ENCODE measurements around the gene CSPG4.
"Not testable (repeated sequence)": the region's sequence is repeated elsewhere in the genome, so short reads cannot be mapped to it uniquely, and the experiment has no call there.

CSPG4 gene

DNA sequence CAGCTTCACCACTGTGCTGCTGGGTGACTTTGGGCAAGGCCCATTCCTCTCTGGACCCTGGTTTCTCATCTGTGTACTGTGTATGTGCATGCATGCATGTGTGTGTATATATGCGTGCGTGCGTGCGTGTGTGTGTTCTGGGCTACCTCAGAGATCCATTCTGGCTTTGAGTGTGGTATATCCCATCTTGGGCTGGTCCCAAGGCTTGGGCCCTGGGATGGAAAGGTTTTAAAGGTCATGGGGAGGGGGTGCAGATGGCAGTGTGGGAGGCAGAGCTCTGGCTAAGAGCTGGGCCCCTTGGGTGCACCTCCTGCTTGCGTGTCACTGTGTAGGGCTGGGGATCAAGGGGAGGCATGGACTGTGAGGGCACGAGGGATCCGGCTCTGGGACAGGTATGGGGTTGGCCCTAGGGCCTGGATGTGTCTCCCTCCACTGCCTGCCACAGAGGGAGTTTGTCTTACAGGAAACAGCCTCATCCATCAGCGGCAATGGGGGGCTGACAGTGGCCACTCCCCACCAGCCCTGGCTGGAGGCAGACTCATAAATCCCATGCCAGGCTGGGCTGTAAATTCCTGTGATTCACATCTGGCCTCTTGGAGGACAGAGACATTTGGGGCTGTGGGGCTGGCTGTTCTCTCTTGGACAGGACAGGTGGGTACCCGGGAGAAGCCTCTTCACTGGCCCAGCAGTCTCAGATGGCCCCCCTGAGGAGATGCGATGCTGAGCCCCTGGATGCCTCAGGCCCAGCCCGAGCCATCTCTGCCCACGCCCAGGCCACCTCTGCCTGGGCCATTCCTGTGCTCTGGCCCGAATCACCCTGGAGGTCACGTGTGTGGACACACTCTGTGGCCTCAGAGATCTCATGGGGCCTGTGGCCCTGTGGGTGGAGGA is 21.4 kb upstream of the CSPG4 start:
- Histone ChIP-seq H4K20me1 (ENCODE audit: insufficient read depth) (no peaks in the 10 kb centered on the region), H2AFZ (ENCODE audit: low read depth) (no peak overlapping the region)

DNA sequence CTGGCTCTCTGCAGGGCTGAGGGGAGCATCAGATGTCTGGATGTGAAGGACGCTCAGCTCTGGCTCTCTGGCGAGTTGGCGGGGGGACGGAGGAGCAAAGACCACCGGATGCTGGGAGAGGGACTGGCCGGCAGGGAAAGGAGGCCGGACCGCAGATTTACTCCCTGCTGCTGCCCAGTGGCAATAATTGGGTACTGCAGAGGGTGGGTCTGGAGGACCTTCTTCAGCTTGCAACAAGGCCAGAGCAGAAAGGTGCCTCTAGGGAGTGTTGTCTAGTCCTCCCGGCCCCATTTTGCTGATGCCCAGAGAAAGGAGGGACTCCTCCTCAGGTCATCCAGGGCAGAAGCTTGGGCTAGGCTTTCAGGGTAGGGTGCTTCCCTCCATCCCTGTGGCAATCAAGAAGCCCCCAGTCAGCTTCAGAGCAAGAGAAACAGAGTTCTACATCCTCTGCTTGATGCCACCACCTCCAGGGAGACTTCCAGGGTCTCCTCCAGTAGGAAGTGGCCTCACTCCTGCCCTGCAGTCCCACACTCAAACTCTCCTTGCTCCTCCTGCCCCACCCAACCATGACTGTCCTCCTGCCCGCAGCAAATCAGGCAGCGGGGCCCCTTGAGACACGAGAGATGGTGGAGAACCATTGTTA is 20.3 kb upstream of the CSPG4 start:
- Histone ChIP-seq H3K27me3 (ENCODE audit: insufficient read depth, low read depth) (no peaks in the 10 kb centered on the region), H3K9ac (no peak overlapping the region), H3K4me2 (peak overlapping the region; percentile 50; the same call in 1 of the 2 replicates), H3K79me2 (ENCODE audit: insufficient read depth, low read depth) (no peaks in the 10 kb centered on the region), H3K4me1 (ENCODE audit: low read depth, poor library complexity, severe bottlenecking) (peaks cover 6% of the 10 kb centered on the region), H2AFZ (ENCODE audit: low read depth) (peak overlapping the region; percentile 50; the same call in 1 of the 2 replicates), H4K20me1 (ENCODE audit: insufficient read depth) (no peaks in the 10 kb centered on the region), H3K36me3 (ENCODE audit: insufficient read depth) (no peaks in the 10 kb centered on the region), H3K27ac (no peak overlapping the region), H3K4me3 (IDR thresholded peaks at IDR 0.05; ENCODE audit: insufficient read depth, low read depth, low read length) (no peak overlapping the region)
- TF ChIP-seq CTCF (conservative IDR thresholded peaks at IDR 0.05; ENCODE audit: low read depth, low read length): peak; percentile 65

More for the DNA sequence above, 21.4 kb upstream of the CSPG4 start:
- Histone ChIP-seq H3K4me1 (ENCODE audit: low read depth, poor library complexity, severe bottlenecking) (peaks cover 6% of the 10 kb centered on the region), H3K79me2 (ENCODE audit: insufficient read depth, low read depth) (no peaks in the 10 kb centered on the region), H3K4me3 (IDR thresholded peaks at IDR 0.05; ENCODE audit: insufficient read depth, low read depth, low read length) (no peak overlapping the region), H3K9ac (no peak overlapping the region), H3K27ac (no peak overlapping the region), H3K27me3 (ENCODE audit: insufficient read depth, low read depth) (no peaks in the 10 kb centered on the region), H3K36me3 (ENCODE audit: insufficient read depth) (no peaks in the 10 kb centered on the region), H3K4me2 (no peak overlapping the region)
- no peak for TF ChIP-seq CTCF (conservative IDR thresholded peaks at IDR 0.05; ENCODE audit: low read depth, low read length)

GRCh38 chr15:75732177-75732808 is 19.6 kb upstream of the CSPG4 start:
- H4K20me1 ChIP-seq (ENCODE audit: insufficient read depth): no peaks in the 10 kb centered on the region
- TF ChIP-seq CTCF (conservative IDR thresholded peaks at IDR 0.05; ENCODE audit: low read depth, low read length): no peak
- H3K27ac ChIP-seq: no peak overlapping the region
- no peaks in the 10 kb centered on the region for H3K79me2 ChIP-seq (ENCODE audit: insufficient read depth, low read depth)
- H3K4me1 ChIP-seq (ENCODE audit: low read depth, poor library complexity, severe bottlenecking): peaks cover 6% of the 10 kb centered on the region
- no peaks in the 10 kb centered on the region for H3K27me3 ChIP-seq (ENCODE audit: insufficient read depth, low read depth)
- H3K36me3 ChIP-seq (ENCODE audit: insufficient read depth): no peaks in the 10 kb centered on the region
- H3K4me2 ChIP-seq: peak overlapping the region; percentile 50; the same call in 1 of the 2 replicates
- H3K4me3 ChIP-seq (IDR thresholded peaks at IDR 0.05; ENCODE audit: insufficient read depth, low read depth, low read length): no peak overlapping the region
- peak overlapping the region; percentile 50; the same call in 1 of the 2 replicates for H2AFZ ChIP-seq (ENCODE audit: low read depth)
- H3K9ac ChIP-seq: no peak overlapping the region

DNA sequence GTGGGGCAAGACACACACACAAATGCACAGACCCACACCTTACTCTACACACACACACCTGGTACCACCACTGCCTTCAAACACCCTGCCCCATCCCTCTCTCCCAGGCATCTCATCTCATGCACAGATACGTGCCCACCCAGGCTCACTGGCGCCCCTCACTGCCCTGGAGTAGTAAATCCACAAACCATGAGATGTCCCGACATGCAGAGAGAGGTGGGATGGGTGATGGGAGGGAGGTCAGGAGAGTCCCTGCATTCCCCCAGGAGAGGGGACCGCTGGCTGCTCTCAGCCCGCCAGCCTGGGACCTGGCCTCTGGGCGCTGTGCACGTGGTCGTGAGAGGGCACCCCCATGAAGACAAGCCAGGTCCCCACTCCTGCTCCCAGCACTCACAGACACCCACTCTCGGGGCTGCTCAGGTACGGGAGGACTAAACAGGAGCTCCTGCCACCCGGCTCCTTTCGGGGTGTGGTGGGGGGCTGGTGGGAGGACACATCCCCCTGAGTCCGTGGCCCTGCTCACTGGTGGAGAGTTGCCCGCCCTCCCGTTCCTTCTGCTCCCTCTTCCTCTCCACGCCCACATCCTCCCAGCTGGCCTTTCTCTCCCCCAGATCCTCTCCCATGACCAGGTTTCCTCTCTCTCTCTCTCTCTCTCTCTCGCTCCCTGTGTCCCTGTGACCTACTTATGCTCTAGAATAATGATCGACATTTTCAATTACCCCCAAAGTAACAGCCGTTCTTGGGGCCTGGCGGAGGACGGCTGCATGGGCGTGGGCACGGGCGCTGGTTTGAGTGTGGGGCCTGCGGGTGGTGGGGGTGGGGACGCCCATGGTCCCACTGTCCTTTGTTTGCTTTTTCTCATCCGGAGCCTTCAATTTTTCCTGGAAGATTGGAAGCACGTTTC is 18.9 kb upstream of the CSPG4 start:
- no peak overlapping the region for H2AFZ ChIP-seq (ENCODE audit: low read depth)
- no peaks in the 10 kb centered on the region for H3K36me3 ChIP-seq (ENCODE audit: insufficient read depth)
- no peak overlapping the region for H3K27ac ChIP-seq
- H3K4me1 ChIP-seq (ENCODE audit: low read depth, poor library complexity, severe bottlenecking): peaks cover 6% of the 10 kb centered on the region
- no peaks in the 10 kb centered on the region for H3K27me3 ChIP-seq (ENCODE audit: insufficient read depth, low read depth)
- no peak overlapping the region for H3K4me3 ChIP-seq (IDR thresholded peaks at IDR 0.05; ENCODE audit: insufficient read depth, low read depth, low read length)
- no peak overlapping the region for H3K4me2 ChIP-seq
- no peak overlapping the region for H3K9ac ChIP-seq
- no peaks in the 10 kb centered on the region for H3K79me2 ChIP-seq (ENCODE audit: insufficient read depth, low read depth)
- H4K20me1 ChIP-seq (ENCODE audit: insufficient read depth): no peaks in the 10 kb centered on the region
- no peak for TF ChIP-seq CTCF (conservative IDR thresholded peaks at IDR 0.05; ENCODE audit: low read depth, low read length)

DNA sequence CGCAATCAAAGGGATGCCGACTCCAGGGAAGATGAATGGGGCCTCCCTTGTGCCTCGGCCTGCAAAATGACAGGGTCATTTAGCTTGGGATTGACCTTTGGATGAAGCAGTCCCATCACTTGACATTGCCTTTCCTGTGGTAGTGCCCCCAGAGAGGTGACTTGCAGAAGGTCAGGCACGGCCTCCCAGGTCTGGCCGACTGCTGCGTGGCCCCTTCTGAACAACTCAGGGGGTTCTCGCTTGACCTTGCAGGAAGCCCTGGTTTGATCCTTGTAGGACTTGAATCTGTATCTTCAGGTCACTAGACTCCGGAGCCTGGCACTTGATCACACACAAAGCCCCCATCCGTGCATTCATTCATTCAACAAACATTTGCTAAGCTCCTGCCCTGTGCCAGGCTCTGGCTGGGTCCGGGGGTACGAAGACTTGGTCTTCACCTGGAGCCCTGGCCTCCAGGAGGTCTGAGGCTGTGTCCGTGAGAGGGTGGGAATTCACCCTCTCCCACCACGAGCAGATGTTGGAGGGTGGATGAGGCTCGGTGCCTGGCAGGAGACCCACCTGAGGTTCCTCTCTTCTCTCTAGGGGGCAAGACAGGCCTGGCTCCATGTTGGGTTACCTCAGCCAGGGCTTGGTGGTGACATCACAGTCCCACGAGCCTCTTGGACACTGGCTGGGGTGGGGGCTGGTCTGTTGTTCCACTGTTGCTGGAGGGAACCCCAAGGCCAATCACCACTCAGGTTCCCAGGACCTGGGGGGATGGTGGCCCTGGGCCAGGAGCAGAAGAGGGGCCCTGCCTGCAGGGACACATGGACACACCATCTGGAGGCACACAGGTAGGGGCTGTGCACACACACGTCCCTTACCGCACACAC is 18.0 kb upstream of the CSPG4 start:
- not testable (repeated sequence) for H3K27ac ChIP-seq; H4K20me1 ChIP-seq (ENCODE audit: insufficient read depth); H3K4me2 ChIP-seq; H3K4me1 ChIP-seq (ENCODE audit: low read depth, poor library complexity, severe bottlenecking); H3K4me3 ChIP-seq (IDR thresholded peaks at IDR 0.05; ENCODE audit: insufficient read depth, low read depth, low read length); H3K36me3 ChIP-seq (ENCODE audit: insufficient read depth); H3K9ac ChIP-seq; H3K79me2 ChIP-seq (ENCODE audit: insufficient read depth, low read depth); H3K27me3 ChIP-seq (ENCODE audit: insufficient read depth, low read depth); H2AFZ ChIP-seq (ENCODE audit: low read depth)

Data from KMS-11 (cell line).